Suppressor macrophage (primary cell): ENCODE measurements around the gene SLC7A1.

ENCODE experiments used
- DNase-seq, 4 experiments: peaks; one replicate each; pipeline ENCODE4 v3.0.0-alpha.2; 2020 to 2022

The SLC7A1 gene

DNA sequence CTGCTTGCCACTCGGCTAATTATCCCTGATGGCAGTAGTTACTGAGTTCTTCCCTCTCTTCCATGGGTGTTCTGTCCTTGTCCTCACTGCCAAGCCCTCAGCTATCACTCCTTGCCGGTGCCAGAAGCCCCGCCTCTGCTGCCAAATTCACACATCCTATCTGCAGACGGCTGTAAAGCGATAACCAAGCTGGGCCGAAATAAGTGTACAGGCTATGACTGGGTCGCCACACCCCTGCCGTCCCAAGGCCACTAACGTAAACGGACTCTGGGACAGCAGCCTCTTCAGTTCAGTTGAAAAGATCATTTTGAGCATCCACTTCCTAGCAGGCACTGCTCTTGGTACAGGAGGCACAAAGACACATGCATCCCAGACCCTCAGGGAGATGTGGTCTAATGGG is 13.3 kb downstream of the SLC7A1 start:
- no peak for DNase-seq

DNA sequence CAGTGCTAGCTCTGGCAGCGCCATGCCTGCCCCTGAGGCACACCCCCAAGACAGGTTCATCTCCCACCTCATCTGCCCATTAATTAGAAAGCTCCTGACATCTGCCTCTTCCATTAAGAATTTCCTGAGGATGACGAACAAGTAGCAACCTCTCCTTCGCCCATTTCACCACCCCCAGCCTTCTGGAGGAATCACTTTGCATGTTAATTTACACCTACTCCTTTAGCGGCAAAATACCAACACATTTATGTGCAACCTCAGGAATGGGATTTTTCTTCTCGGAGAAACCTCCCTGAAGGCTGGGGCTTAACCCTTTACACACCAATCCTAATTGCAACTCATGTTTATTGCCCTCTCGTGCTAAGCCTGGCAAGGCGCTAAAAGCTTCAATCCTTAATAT is 13.8 kb downstream of the SLC7A1 start:
- no peak for DNase-seq

- DNase-seq: no peak
Measured at GRCh38 chr13:29579094-29579493, 16.4 kb downstream of the SLC7A1 start.

- DNase-seq: no peak
Measured at GRCh38 chr13:29578300-29579085, 17.0 kb downstream of the SLC7A1 start.

DNA sequence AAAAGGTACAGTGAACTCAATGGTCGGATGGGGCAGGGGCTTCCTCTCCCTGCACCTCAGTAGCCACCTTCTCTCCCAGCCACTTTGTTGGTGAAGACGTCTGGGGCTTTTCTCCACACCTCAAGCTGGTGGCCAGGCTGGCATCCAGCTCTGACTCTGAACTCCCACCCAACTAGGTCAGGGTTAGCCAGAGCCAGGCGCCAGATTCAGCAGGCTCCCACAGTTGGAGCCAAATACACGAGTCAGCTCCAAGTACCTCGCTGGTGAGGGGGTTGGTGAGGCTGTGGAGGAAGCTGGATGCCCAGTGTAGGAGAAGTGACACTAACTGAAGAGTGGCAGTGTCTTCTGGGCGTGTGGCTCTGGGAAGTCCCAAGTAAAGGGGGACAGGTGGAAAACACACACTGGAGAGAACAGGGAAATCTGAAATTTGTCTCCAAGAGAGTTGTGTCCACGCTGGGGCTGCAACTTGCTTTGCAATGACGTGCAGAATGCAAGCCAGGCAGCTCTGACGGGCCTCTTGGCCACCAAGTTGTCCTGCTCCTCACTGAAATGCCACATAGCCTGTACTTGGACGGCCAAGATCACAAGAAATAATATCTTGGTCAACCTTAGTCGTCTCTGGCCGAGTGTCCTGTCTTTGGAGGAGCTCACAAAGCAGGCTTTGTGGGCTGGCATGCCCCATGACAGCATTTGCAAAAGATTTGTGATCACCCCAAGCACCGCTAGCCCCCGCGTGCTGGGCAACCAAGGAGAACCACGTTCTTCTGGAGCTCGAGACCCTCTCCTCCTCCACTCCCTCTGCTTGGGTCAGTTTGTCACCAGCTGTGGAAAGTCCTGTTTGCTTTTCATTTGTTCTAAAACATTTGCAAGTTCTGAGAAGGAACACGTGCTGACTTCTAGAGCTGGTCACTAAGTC is 18.1 kb downstream of the SLC7A1 start:
- peak; percentile 23 to 68 (median 56) for DNase-seq

DNA sequence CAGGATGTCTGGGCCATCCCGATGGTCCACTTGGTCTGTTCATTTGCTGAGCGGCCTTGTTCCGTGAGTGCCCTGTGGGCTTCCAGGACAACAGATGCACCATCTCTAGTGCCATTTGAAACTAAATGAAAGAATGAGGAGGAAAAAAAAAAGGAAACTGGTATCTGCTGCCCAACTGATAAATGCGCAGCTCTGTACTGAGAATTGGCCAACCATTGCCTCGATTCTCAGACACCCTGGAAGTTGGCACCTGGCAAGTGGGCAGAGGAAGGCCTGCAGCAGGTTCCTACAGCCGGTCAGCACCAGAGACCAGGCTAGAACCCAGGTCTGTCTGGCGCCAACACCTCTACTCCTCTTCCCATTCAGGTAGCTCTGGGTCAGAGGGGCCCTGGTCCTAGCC is 18.9 kb downstream of the SLC7A1 start:
- no peak for DNase-seq

GRCh38 chr13:29575098-29575497 is 20.4 kb downstream of the SLC7A1 start:
- no peak for DNase-seq

DNA sequence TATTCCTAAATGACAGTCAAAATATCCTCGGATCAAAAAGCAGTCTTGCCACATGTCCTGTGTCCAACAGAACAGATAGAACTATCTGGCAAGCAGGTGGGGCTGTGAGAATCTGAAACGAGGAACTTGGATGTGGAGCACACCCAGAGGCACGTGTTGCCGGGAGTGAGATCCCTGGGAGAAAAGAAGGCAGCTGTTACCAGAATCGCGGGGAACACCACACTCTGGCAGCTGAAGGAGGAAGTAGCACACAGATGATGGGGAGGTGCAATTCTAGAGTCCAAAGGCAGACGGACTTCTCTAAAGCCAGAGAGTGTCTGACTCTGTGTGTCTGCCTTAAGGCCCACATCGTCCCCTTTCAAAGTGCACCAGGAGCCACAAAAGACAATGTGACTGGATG is 22.3 kb downstream of the SLC7A1 start:
- peak; percentile 63 to 81 (median 78) for DNase-seq

DNA sequence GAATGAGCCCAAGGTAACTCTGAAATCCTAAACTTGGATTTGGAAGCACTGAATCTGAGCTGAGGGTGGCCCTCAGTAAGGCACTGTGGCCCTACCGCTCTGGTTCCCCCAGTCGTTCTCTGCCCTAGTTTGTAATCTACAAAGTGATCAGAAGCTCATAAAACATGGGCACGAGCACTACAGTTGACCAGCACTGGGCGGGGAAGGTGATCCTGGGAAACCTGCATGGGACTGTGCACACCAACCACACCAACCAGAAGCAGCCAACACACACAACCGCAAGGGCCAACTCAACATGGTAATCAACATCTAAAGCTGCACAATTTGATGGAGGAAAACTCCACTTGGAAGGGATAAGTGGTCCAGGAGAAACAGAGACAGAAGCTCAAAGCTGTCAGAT is 22.9 kb downstream of the SLC7A1 start:
- no peak for DNase-seq

GRCh38 chr13:29571876-29572570 is 23.5 kb downstream of the SLC7A1 start:
- DNase-seq: no peak

GRCh38 chr13:29570051-29570654 is 25.3 kb downstream of the SLC7A1 start:
- DNase-seq: no peak

- no peak for DNase-seq
Measured at GRCh38 chr13:29569253-29570050, 26.0 kb downstream of the SLC7A1 start.

- no peak for DNase-seq
Measured at GRCh38 chr13:29568731-29569130, 26.8 kb downstream of the SLC7A1 start.

DNA sequence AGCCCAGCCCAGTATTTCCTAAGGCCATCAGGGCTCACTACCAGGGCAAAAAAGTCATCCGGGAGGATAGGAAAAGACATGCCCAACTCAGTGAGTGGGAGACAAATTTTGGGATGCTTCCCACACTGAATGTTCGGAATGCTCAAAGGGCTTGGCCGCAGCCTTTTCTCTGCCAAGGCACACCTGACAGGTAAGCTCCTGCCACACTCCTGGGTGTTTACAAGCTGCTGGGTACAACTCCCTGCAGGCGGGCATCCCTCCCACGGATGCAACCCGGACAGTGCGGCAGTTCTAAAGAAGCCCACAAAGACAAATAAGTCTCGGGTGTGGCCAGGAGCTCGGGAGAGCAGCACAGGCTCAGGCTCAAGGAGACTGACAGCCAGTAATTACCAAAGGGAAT is 28.1 kb downstream of the SLC7A1 start:
- DNase-seq: no peak

DNA sequence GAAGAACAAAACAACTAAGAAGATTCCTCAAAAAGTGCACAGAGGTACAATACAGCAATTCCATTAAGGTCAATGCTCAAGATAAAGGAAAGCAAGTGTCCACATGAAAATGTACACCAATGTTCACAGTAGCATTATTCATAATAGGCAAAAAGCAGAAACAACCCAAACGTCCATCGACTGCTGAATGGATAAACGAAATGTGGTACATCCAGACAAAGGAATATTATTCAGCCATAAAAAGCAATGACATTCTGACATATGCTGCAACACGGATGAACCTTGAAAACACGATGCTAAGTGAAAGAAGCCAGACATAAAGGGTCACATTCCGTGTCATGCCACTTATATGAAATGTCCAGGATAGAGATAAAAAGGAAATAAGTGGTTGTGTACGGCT is 29.3 kb downstream of the SLC7A1 start:
- DNase-seq: no peak

DNA sequence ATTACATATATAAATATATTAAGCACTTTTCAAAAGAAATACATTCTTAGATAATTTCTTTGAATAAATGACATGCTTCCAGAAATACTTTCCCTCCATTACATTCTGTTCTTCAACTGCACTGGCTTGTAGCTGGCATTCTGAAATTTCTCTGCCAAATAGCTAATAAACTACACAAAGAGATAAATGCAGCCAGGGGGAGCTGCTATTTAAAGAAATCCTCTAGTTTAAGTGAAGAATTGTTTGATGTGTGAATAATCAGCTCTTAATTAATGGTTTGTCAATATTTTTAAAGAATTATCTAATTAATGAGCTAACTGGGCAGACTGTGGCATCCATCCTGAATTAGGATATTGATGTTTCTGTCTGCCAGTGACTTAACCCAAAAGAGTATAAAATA is 30.7 kb downstream of the SLC7A1 start:
- no peak for DNase-seq

DNA sequence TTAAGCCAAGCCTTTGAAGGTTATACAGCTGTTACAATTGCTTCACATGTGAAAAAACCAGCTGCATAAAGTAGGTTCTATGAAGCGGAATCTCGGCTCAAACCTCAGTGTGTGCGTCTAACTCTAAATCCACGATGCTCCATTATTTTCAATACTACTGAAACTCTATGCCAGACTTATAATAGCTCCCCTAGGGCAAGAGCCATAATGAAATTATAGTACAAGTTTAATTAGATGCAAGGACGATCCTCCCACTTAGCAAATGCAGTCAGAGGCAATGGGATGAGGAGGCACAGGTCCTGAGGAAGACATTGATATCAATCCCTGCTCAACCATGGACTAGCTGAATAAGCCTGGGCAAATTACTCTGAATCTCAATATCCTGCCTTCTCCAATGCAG is 31.1 kb downstream of the SLC7A1 start:
- DNase-seq: no peak

GRCh38 chr13:29563941-29564340 is 31.5 kb downstream of the SLC7A1 start:
- no peak for DNase-seq

DNA sequence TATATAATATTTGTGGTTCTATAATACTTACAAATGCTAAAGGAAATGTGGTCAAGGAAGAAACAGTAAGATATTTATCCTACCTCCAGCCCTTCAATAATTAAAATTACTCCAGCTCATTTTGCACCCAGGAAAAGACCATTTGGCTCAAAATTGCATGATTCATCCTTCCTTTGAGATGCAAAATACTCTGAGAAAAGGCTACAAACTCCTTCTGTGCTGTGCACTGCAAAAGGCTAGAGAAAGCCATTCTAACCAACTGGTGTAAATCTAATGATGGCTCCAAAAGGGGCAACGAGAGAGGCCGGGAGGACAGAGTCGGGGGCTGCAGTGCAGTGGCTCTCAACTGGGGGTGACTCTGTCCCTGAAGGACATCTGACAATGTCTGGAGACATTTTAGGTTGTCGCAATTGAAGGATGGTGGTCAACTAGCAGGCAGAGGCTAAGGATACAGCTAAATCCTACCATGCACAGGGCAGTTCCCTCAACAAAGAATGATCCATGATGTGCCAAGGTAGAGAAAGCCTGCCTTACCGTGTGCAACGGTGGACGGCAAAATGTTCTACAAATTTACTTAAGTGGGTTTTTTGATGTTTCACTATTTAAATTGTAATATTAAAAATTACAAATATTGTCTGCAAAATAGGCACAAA is 32.6 kb downstream of the SLC7A1 start:
- no peak for DNase-seq

DNA sequence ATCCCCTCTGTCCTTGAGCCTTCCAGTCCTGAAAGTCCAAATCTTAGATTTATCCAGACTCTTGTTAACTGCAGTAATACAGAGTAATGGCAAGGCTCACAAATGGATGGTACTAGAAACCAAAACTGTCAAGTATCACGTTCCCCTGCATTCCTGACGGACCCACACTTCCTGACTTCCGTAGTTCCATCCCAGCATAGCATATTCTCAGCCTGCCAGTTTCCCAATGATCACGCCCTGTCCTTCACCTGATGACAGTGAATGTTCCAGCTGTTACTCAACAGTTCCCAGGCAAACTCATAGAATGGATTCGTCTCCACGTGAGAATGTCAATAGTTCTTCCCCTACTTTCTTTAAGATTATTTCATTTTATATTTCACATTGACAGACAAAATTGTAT is 33.6 kb downstream of the SLC7A1 start:
- no peak for DNase-seq

DNA sequence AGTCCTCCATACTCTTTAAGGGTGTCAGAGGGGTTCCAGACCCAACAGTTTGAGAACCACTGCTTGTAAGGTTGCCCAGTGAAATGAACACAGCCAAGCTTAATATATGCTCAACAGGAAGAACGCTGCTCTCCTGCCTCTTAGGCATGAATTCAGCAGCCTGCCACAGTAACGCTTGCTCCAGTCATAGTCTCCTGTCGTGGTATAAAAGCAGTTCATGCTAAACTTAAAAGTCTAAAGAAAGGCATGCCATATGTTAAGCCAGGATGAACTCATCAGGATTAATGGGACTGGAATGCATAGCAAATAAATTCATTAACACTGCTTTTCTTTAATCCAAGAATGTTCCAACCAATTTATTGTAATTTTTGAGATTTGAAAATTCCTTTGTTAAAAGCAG is 38.7 kb downstream of the SLC7A1 start:
- no peak for DNase-seq
